ENCODE measurements around the gene ROM1.
"Not testable (repeated sequence)": the region's sequence is repeated elsewhere in the genome, so short reads cannot be mapped to it uniquely, and the experiment has no call there.

Gene ROM1

GRCh38 chr11:62649486-62649885 is 36.4 kb downstream of the ROM1 start:
- no peak overlapping the region for H3K4me3 ChIP-seq (ENCODE audit: low read depth, low read length)
- TF ChIP-seq CTCF (IDR thresholded peaks at IDR 0.05; ENCODE audit: low read depth, low read length) = no peak
- H3K36me3 ChIP-seq = peaks cover 8% of the 10 kb centered on the region
- H3K9me3 ChIP-seq = no peaks in the 10 kb centered on the region
- H3K4me1 ChIP-seq = no peaks in the 10 kb centered on the region
- no peaks in the 10 kb centered on the region for H3K27me3 ChIP-seq
- no peak for DNase-seq

- H3K36me3 ChIP-seq; DNase-seq; H3K4me3 ChIP-seq (ENCODE audit: low read depth, low read length); H3K9me3 ChIP-seq; H3K4me1 ChIP-seq; H3K27me3 ChIP-seq: not testable (repeated sequence)
Observed at GRCh38 chr11:62650283-62650682, 37.2 kb downstream of the ROM1 start.

- H3K27me3 ChIP-seq = no peaks in the 10 kb centered on the region
- no peaks in the 10 kb centered on the region for H3K9me3 ChIP-seq
- peak overlapping the region; percentile 86 for H3K4me3 ChIP-seq (ENCODE audit: low read depth, low read length)
- no peak for DNase-seq
- TF ChIP-seq CTCF (IDR thresholded peaks at IDR 0.05; ENCODE audit: low read depth, low read length) = no peak
- peaks cover 5% of the 10 kb centered on the region; the same call in 1 of the 2 replicates for H3K36me3 ChIP-seq
- no peaks in the 10 kb centered on the region for H3K4me1 ChIP-seq
Observed at GRCh38 chr11:62652161-62653006, 39.3 kb downstream of the ROM1 start.

- peaks cover 4% of the 10 kb centered on the region; the same call in 1 of the 2 replicates for H3K36me3 ChIP-seq
- no peaks in the 10 kb centered on the region for H3K9me3 ChIP-seq
- H3K4me1 ChIP-seq = no peaks in the 10 kb centered on the region
- H3K4me3 ChIP-seq (ENCODE audit: low read depth, low read length) = no peak overlapping the region
- no peak for TF ChIP-seq CTCF (IDR thresholded peaks at IDR 0.05; ENCODE audit: low read depth, low read length)
- no peak for DNase-seq
- no peaks in the 10 kb centered on the region for H3K27me3 ChIP-seq
Observed at GRCh38 chr11:62654297-62654696, 41.2 kb downstream of the ROM1 start.

- no peak for DNase-seq
- Histone ChIP-seq H3K4me1 (no peaks in the 10 kb centered on the region), H3K9me3 (no peaks in the 10 kb centered on the region), H3K36me3 (no peaks in the 10 kb centered on the region), H3K27me3 (no peaks in the 10 kb centered on the region), H3K4me3 (ENCODE audit: low read depth, low read length) (no peak overlapping the region)
- no peak for TF ChIP-seq CTCF (IDR thresholded peaks at IDR 0.05; ENCODE audit: low read depth, low read length)
Observed at GRCh38 chr11:62656796-62657429, 43.9 kb downstream of the ROM1 start.

GRCh38 chr11:62664405-62665074 is 51.5 kb downstream of the ROM1 start:
- TF ChIP-seq CTCF (IDR thresholded peaks at IDR 0.05; ENCODE audit: low read depth, low read length) = no peak
- Histone ChIP-seq H3K9me3 (no peaks in the 10 kb centered on the region), H3K27me3 (no peaks in the 10 kb centered on the region), H3K4me1 (no peaks in the 10 kb centered on the region), H3K4me3 (ENCODE audit: low read depth, low read length) (peak overlapping the region; percentile 93), H3K36me3 (peaks cover 27% of the 10 kb centered on the region)
- peak; percentile 45 for DNase-seq

Data from BE2C (cell line).